WTC11 (cell line): ENCODE measurements around the gene NES. TPM values are rescaled to one million over a fixed set of nuclear protein-coding genes. Genes with fewer than 3 reads are reported as not detected.

Experiments
- ATAC-seq: fragments of 200-7000 bp; cut with Tn5 transposase; 2 replicates; pipeline ENCODE4 v1.10.0; 2021; ENCODE audit warnings: mild to moderate bottlenecking, moderate library complexity
- CTCF ChIA-PET: fragments of 300-600 bp; sonication (Branson Sonifier 250); formaldehyde crosslinking; loops from one replicate; lab custom pipeline; 2021; ENCODE audit warnings: antibody characterized with exemption; lab: Charles Lee
- POLR2A ChIA-PET: fragments of 350-600 bp; sonication (Branson Sonifier 250); formaldehyde crosslinking; loops from one replicate; lab custom pipeline; 2021; ENCODE audit warnings: antibody characterized with exemption; lab: Charles Lee
- DNase-seq: peaks from one replicate; pipeline ENCODE4 v3.0.0; 2021; ENCODE audit warnings: low spot score
- H3K27ac Mint-ChIP-seq: 2 replicates; pipeline ENCODE4 v1.8.0; 2021; ENCODE audit warnings: mixed read lengths
- H3K27me3 Mint-ChIP-seq: 2 replicates; pipeline ENCODE4 v1.8.0; 2021; ENCODE audit warnings: low read depth, mild to moderate bottlenecking, moderate library complexity, mixed read lengths
- H3K36me3 Mint-ChIP-seq: 2 replicates; pipeline ENCODE4 v1.8.0; 2021; ENCODE audit warnings: mixed read lengths
- H3K4me1 Mint-ChIP-seq: 2 replicates; pipeline ENCODE4 v1.8.0; 2022; ENCODE audit warnings: mixed read lengths
- H3K4me3 Mint-ChIP-seq: 2 replicates; pipeline ENCODE4 v1.8.0; 2021; ENCODE audit warnings: mild to moderate bottlenecking, moderate library complexity, mixed read lengths
- H3K9me3 Mint-ChIP-seq: 2 replicates; pipeline ENCODE4 v1.8.0; 2021; ENCODE audit warnings: mixed read lengths
- ARID4B ChIP-seq: sonication (generic); formaldehyde crosslinking; IDR thresholded peaks from 2 replicates; pipeline ENCODE4 v1.8.0; 2023; ENCODE audit warnings: missing genetic modification reagents, mild to moderate bottlenecking, borderline replicate concordance
- ATF1 ChIP-seq: sonication (generic); formaldehyde crosslinking; IDR thresholded peaks from 2 replicates; pipeline ENCODE4 v1.8.1; 2023; ENCODE audit warnings: mild to moderate bottlenecking, moderate library complexity, missing genetic modification reagents
- CREM ChIP-seq: sonication (generic); formaldehyde crosslinking; IDR thresholded peaks from 2 replicates; pipeline ENCODE4 v1.8.1; 2022; ENCODE audit warnings: mild to moderate bottlenecking, missing genetic modification reagents, moderate library complexity
- E2F5 ChIP-seq: sonication (generic); formaldehyde crosslinking; IDR thresholded peaks from 2 replicates; pipeline ENCODE4 v1.8.1; 2022; ENCODE audit warnings: mild to moderate bottlenecking, moderate library complexity, missing genetic modification reagents
- EMX1 ChIP-seq: fragments of 250-450 bp; sonication (Bioruptor Pico); IDR thresholded peaks from 2 replicates; pipeline ENCODE4 v1.8.0; 2021; ENCODE audit warnings: mild to moderate bottlenecking
- FOXJ3 ChIP-seq: sonication (generic); formaldehyde crosslinking; IDR thresholded peaks from 2 replicates; pipeline ENCODE4 v1.9.0; 2021; ENCODE audit warnings: missing genetic modification reagents, mild to moderate bottlenecking, borderline replicate concordance
- FOXP1 ChIP-seq: sonication (generic); formaldehyde crosslinking; IDR thresholded peaks from 2 replicates; pipeline ENCODE4 v1.8.0; 2022; ENCODE audit warnings: missing genetic modification reagents, mild to moderate bottlenecking, moderate library complexity, borderline replicate concordance
- GABPB1 ChIP-seq: sonication (generic); formaldehyde crosslinking; IDR thresholded peaks from 2 replicates; pipeline ENCODE4 v1.8.1; 2023; ENCODE audit warnings: mild to moderate bottlenecking, missing genetic modification reagents
- IRF1 ChIP-seq: sonication (generic); formaldehyde crosslinking; IDR thresholded peaks from 2 replicates; pipeline ENCODE4 v1.8.0; 2023; ENCODE audit warnings: missing genetic modification reagents
- JAZF1 ChIP-seq: fragments of 250-450 bp; sonication (Bioruptor Pico); IDR thresholded peaks from 2 replicates; pipeline ENCODE4 v1.9.0; 2021; ENCODE audit warnings: moderate library complexity, mild to moderate bottlenecking, inconsistent platforms
- KAT7 ChIP-seq: sonication (generic); formaldehyde crosslinking; IDR thresholded peaks from 2 replicates; pipeline ENCODE4 v1.8.1; 2023; ENCODE audit warnings: missing genetic modification reagents, mild to moderate bottlenecking, borderline replicate concordance
- NFE2L1 ChIP-seq: sonication (generic); formaldehyde crosslinking; IDR thresholded peaks from 2 replicates; pipeline ENCODE4 v1.8.1; 2023; ENCODE audit warnings: missing genetic modification reagents
- ZNF138 ChIP-seq: sonication (generic); formaldehyde crosslinking; conservative IDR thresholded peaks from 2 replicates; pipeline ENCODE4 v1.8.1; 2022; ENCODE audit warnings: mild to moderate bottlenecking, moderate library complexity, missing genetic modification reagents
- ZNF232 ChIP-seq: sonication (generic); formaldehyde crosslinking; IDR thresholded peaks from 2 replicates; pipeline ENCODE4 v1.8.0; 2022; ENCODE audit warnings: mild to moderate bottlenecking, missing genetic modification reagents
- ZNF396 ChIP-seq: fragments of 250-450 bp; sonication (Bioruptor Pico); IDR thresholded peaks from 2 replicates; pipeline ENCODE4 v1.8.0; 2021; ENCODE audit warnings: mild to moderate bottlenecking, moderate library complexity, borderline replicate concordance
- ZNF532 ChIP-seq: fragments of 250-450 bp; sonication (Bioruptor Pico); IDR thresholded peaks from 2 replicates; pipeline ENCODE4 v1.9.0; 2021; ENCODE audit warnings: mild to moderate bottlenecking, borderline replicate concordance
- total RNA-seq: library from RNA; stranded (reverse); gene quantifications from 3 replicates; pipeline ENCODE4 v1.2.3, GENCODE V29; 2021
- TF ChIP-seq, protein P1 (sequence below): sonication (generic); formaldehyde crosslinking; IDR thresholded peaks from 2 replicates; pipeline ENCODE4 v1.8.0; 2022; ENCODE audit warnings: mild to moderate bottlenecking, missing genetic modification reagents

NES gene
- total RNA-seq, 1 experiment from 2014 or later, result 127 TPM

DNA sequence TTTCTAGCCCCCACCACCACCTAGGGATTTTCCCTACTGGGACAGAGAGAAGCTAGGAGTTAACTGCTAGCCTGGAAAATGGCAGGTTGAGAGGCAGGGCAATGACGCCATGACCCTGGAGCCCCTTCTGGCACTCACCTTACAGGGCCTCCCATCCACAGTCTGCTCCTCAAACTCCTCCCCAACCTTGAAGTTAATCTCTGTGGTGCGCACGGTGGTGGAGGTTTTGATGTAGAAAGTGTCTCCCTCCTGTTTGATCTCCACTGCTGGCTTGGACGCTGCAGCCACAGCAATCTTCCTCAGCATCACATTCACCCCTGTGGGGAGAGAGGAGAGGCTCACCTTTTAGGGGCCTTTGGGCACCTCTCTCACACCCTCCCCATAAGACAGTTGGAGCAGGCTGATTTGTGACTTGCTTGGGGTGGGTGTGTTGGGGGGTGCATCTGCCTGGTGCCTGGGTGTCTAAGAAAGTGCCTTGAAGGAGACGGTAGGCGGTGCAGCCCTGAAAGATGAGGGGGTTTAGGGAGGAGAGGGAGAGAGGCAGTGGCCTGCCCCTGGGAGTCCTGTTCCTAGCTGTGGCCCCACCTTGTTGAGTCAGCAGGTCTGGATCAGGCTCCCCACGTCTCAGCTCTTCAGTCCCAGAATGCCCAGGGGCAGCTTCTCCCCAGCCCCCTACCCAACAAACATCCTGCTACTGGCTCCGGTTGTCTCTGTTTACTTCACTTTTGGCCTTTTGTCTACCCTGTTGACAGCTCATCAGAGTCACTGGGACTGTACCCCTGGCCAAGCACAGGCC lies 23.7 kb upstream of the NES start:
- no peak for ATAC-seq
- POLR2A ChIA-PET, result interaction anchor here (0.8 to 1.4 kb wide), 2 partner anchors 11 to 51 kb away, joined by 5 to 6 read pairs; no protein-coding TSS in a partner anchor
- Mint-ChIP-seq H3K4me1 (peaks cover 33% of the 10 kb centered on the region), H3K27me3 (peaks cover 23% of the 10 kb centered on the region)
- TF ChIP-seq EMX1 (CRISPR knock-in tag), result no peak
- TF ChIP-seq ZNF232, result no peak
- no peak for TF ChIP-seq FOXP1 (CRISPR knock-in tag)
- no peak for TF ChIP-seq E2F5
- no peak for TF ChIP-seq ATF1
- TF ChIP-seq IRF1 (CRISPR knock-in tag), result no peak
- TF ChIP-seq NFE2L1 (CRISPR knock-in tag), result no peak
- no peak for TF ChIP-seq KAT7 (CRISPR knock-in tag)
- TF ChIP-seq JAZF1 (CRISPR knock-in tag), result no peak
- TF ChIP-seq ARID4B, result no peak
- no peak for TF ChIP-seq CREM (CRISPR knock-in tag)
- no peak for TF ChIP-seq ZNF138
- TF ChIP-seq ZNF532 (CRISPR knock-in tag), result no peak
- no peak for TF ChIP-seq FOXJ3 (CRISPR knock-in tag)
- TF ChIP-seq GABPB1 (CRISPR knock-in tag), result no peak
- TF ChIP-seq, protein P1, sequence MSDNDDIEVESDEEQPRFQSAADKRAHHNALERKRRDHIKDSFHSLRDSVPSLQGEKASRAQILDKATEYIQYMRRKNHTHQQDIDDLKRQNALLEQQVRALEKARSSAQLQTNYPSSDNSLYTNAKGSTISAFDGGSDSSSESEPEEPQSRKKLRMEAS (CRISPR knock-in tag), result no peak
- TF ChIP-seq ZNF396 (CRISPR knock-in tag), result no peak
- TF ChIP-seq, all 79 proteins: peak for 0
- H3K4me3 Mint-ChIP-seq, result no peak overlapping the region
- no peak for DNase-seq
- H3K9me3 Mint-ChIP-seq, result no peaks in the 10 kb centered on the region
- H3K36me3 Mint-ChIP-seq, result peaks cover 38% of the 10 kb centered on the region
- H3K27ac Mint-ChIP-seq, result peak overlapping the region; percentile 44; the same call in 1 of the 2 replicates
- CTCF ChIA-PET, result interaction anchor here (1.6 to 25.2 kb wide), 3 partner anchors 10 to 26 kb away, joined by 7 to 1553 read pairs (median 17); no protein-coding TSS in a partner anchor
